Limb (tissue), 2 donors: ENCODE data around the gene ZC2HC1B.

ENCODE experiments used
- DNase-seq, 2 donors: peaks; one replicate each; pipeline ENCODE4 v3.0.0-alpha.2; 2016; ENCODE audit errors: extremely low spot score in 2 of 2

The ZC2HC1B gene

GRCh38 chr6:143961886-143962878 is 97.9 kb downstream of the ZC2HC1B start:
- peak in 1 of 2 donors; percentile 54 for DNase-seq

- DNase-seq: no peak
These were observed 99.1 kb downstream of the ZC2HC1B start for GRCh38 chr6:143963158-143963919.

DNA sequence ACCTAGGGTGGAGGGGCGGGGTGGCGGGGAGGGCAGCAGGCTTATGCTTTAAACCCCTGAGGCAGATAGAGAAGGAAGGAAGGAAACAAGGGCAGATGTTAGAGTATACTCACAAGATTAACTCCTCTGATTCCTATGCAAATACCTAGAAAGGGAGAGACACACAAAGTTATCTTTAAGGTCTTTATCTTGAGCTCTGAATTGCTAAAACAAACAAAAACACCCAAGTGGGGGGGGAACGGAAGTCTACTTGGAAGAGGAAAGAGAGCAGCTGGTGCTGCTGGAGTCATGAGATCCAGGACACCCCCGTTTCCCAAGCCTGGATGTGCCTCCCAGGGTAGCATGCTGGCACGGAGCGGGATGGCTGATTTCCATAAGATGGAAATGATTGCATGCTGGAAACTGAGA is 100.4 kb downstream of the ZC2HC1B start:
- no peak for DNase-seq

- no peak for DNase-seq
These were observed 101.4 kb downstream of the ZC2HC1B start for GRCh38 chr6:143965503-143966171.

GRCh38 chr6:143966312-143966711 is 102.0 kb downstream of the ZC2HC1B start:
- DNase-seq: no peak

- no peak for DNase-seq
These were observed 103.6 kb downstream of the ZC2HC1B start for GRCh38 chr6:143967706-143968376.

DNA sequence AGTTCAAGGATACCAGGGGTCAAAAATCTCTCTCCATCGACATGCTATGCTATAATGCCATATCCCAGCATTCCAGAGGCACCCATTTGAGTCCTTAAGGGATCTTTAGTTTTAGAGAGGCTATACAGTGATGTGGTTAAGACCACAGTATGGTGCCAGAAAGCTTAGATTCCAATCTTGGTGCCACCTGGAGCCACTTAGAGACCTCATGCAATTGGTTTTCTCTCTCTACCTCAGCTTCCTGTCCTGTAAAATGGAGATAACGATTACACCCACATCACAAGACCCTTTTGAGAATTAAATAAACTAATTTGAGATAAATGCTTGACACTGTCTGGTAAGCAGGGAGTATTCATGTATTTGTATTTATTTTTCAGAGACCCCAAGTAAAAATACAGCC is 104.8 kb downstream of the ZC2HC1B start:
- DNase-seq: no peak

DNA sequence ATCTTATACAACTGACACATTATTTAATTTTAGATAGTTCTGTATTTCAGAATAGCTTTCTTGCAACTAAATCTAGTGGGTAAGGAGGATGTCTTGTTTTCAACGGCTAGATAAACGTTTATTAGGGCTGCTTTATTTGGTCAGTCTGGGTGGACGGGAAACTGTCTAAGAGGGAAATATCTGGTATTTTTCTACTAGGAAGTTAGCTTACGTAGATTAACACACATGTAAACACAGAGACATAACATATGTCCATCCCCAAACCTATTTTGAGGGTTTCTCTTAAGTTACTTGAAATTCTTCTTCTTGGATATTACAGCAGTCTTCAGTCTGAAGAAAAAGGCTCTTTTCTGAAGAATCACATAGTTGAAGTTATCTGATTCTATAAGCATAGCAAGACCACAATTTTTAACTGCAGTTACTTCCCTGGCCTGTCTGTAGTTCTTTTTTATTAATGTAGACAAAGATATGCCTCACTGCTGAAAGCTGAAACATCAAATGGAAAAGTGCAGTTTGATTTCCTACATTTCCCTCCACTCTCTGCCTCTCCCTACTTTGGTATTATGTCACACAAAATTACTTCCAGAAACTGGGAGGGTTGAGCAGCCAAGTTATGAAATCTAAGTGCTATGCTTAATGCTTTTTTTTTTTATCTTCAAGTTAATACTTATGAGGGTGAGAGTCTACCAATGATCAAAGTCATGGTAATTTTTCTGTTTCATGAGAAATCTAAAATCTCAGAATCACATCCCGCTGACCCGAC is 106.4 kb downstream of the ZC2HC1B start:
- DNase-seq: peak in 1 of 2 donors; percentile 59

DNA sequence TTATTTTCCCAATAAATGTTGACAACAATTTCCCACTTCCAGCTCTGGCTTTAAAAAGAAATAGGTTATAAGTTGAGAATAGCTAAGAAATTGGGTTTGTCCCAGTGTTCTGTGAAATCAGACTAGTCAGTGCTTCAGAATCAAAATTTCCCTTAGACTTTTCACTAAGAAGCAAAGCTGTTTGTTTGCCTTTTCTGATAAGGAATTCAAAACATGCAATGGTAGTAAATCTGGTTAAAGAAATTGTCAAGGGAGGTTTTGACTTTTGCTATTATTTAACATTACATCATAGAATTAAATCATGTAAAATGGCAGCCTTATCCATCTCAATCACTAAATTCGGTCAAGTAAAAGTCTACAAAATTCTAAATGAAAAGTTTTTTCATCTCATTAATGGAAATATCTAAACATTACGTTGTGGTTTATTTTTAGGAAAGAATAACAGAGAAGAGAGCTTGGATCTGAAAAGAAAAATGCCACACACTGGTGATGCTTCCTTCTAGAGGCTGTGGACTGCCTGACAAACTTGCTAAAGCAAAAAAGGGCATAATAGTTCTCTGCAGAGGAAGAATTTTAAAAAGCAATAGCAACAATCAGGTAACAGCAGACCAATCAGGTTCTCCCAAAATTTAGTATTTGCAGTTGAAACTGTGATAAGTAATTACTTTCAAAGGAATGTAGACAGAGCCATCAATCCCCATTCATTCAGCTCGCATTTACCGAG is 107.4 kb downstream of the ZC2HC1B start:
- DNase-seq: no peak

GRCh38 chr6:143973097-143973966 is 109.1 kb downstream of the ZC2HC1B start:
- DNase-seq: no peak

DNA sequence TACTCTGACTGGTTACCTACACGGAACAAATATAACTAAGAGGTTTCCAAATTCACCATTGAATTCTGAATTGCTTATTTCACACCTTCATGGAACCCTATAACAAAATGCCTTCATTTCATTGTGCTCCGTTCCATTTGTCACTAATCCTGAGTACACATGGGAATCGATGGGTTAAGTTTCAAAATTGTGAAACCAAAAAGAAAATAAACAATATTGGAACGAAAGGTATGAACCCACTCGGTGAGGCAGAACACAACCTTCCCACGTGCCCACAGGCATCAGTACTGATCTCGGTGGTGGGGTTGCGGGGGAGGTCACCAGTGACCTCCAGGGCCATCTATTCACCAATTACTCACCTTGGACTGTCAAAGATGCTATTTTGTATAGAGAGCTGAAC is 109.8 kb downstream of the ZC2HC1B start:
- DNase-seq: no peak

DNA sequence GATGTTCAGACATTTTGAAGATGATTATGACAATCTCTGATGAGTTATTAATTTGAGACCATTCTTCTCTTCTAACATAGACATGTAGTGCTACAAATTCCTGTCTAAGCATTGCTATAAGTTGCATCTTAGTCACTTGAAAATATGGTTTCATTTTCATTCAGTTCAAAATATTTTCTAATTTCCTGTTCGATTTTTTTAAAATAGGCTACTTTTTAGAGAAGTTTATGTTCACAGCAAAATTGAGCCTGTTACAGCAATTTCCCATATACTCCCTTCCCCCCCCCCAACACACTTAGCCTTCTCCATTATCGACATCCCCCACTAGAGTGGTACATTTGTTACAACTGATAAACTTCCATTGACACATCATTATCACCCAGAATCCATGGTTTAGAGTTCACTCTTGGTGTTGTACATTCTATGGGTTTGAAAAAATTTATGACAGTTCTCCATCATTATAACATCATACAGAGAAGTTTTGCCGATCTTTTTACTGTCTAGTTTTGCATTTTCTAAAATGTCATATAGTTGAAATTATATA is 112.6 kb downstream of the ZC2HC1B start:
- no peak for DNase-seq

GRCh38 chr6:143980921-143981320 is 116.6 kb downstream of the ZC2HC1B start:
- DNase-seq: no peak

- DNase-seq: no peak
These were observed 118.7 kb downstream of the ZC2HC1B start for GRCh38 chr6:143982968-143983367.

DNA sequence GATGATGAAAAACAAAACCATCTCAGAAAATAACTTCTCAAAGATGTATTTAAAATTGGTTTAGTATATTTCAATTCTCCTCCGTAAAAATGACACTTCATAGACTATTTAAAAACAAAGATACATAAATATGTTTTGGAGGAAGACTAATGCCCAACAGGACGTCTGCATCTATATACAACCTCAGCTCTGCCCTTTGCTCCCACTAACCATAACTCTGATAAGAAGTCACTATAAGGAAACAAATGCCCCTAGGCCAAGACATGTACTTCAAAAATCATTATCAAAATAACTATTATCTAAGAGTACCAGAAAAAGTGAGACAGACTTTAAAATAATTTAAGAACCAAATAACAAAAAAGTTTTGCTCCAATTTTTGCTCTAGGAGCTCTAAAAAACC is 120.4 kb downstream of the ZC2HC1B start:
- no peak for DNase-seq

GRCh38 chr6:143986463-143987065 is 122.3 kb downstream of the ZC2HC1B start:
- no peak for DNase-seq
